OCI-LY3 (cell line): ENCODE results near the gene KLHL36.

ENCODE experiments used
- H2AFZ ChIP-seq: fragments of 200-600, 300-600 bp; shearing (Covaris generic); 2 replicates; pipeline ENCODE4 v1.6.0; 2014; ENCODE audit warnings: antibody characterized with exemption, low read depth, low read length
- H3K27ac ChIP-seq: fragments of 200-600, 300-600 bp; sonication (generic); 2 replicates; pipeline ENCODE4 v1.5.1; 2014; ENCODE audit warnings: mild to moderate bottlenecking, low read length, moderate library complexity, mixed read lengths
- H3K27me3 ChIP-seq: fragments of 200-600, 300-600 bp; sonication (generic); 2 replicates; pipeline ENCODE4 v1.6.1; 2014; ENCODE audit warnings: low read depth, low read length, mixed read lengths
- H3K36me3 ChIP-seq: fragments of 200-600, 300-600 bp; sonication (generic); replicated peaks from 2 replicates; pipeline ENCODE3; 2014; ENCODE audit warnings: low read depth, low read length, mixed read lengths
- H3K4me1 ChIP-seq: fragments of 300-600, 200-600 bp; sonication (generic); 2 replicates; pipeline ENCODE4 v1.6.1; 2014; ENCODE audit warnings: low read length, mixed read lengths
- H3K4me2 ChIP-seq: fragments of 200-600, 300-600 bp; sonication (generic); 2 replicates; pipeline ENCODE4 v1.6.1; 2014; ENCODE audit warnings: low read length, mixed read lengths
- H3K4me3 ChIP-seq: fragments of 300-600, 200-600 bp; sonication (generic); 2 replicates; pipeline ENCODE4 v1.5.1; 2014; ENCODE audit warnings: antibody characterized with exemption, mild to moderate bottlenecking, low read length, moderate library complexity
- H3K79me2 ChIP-seq: fragments of 300-600, 200-600 bp; shearing (Covaris generic); 2 replicates; pipeline ENCODE4 v1.6.1; 2014; ENCODE audit warnings: mild to moderate bottlenecking, low read length, mixed read lengths
- H3K9ac ChIP-seq: fragments of 300-600, 200-600 bp; shearing (Covaris generic); 2 replicates; pipeline ENCODE4 v1.6.0; 2014; ENCODE audit warnings: mild to moderate bottlenecking, low read length, moderate library complexity
- H3K9me3 ChIP-seq: fragments of 200-600, 300-600 bp; shearing (Covaris generic); 2 replicates; pipeline ENCODE4 v1.6.1; 2014; ENCODE audit warnings: low read length, mixed read lengths; ENCODE audit not compliant: insufficient read depth
- H4K20me1 ChIP-seq: fragments of 200-600, 300-600 bp; sonication (generic); 2 replicates; pipeline ENCODE4 v1.6.1; 2016; ENCODE audit warnings: low read length, mixed read lengths; ENCODE audit not compliant: insufficient read depth
- EZH2phosphoT487 ChIP-seq: fragments of 200-600 bp; shearing (Covaris generic); IDR thresholded peaks from 2 replicates; pipeline ENCODE4 v1.6.1; 2018; ENCODE audit warnings: antibody characterized with exemption, mixed run types, low read depth
- TF ChIP-seq, protein P1 (sequence below): fragments of 200-600, 300-600 bp; sonication (generic); IDR thresholded peaks from 2 replicates; pipeline ENCODE4 v1.5.1; 2014; ENCODE audit warnings: antibody characterized with exemption, low read length, low read depth

The KLHL36 gene

DNA sequence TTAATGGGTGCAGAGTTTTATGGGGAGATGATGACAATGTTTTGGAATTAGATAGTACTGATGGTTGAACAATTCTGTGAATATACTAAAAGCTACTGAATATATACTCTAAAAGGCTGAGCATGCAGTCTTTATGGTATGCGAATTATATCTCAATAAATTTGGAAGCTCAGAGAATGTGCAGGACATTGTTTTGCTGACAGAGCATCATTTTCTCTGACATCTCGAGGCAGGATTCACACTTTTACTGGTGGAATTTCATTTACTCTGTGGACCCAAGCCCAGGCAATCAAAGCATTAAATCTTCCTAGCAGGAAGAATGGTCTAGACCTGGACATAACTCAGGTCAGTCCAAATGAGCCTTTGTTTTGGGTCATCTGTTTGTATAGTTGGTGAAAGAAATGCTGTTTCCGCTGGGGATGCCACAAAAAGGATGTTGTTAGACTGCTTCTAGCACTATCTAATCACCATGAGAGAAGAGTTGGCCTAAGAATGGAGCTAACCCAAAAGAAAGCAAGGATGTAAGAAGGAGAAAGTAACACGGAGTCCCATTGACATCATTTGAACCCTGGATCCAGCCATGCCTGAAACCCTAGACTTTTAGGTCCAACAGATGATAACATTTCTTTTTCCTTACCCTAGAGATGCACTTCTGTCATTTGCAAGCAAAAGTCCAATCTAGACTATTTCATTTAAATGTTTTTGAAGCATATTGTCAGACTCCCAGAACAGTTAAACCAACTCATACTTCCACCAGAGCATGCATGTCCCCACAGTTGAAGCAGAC is 32.7 kb downstream of the KLHL36 start:
- H3K27ac ChIP-seq = no peak overlapping the region
- no peaks in the 10 kb centered on the region for H3K4me1 ChIP-seq
- no peak overlapping the region for H3K4me3 ChIP-seq
- no peaks in the 10 kb centered on the region for H4K20me1 ChIP-seq
- no peaks in the 10 kb centered on the region for H3K9me3 ChIP-seq
- TF ChIP-seq, protein P1, sequence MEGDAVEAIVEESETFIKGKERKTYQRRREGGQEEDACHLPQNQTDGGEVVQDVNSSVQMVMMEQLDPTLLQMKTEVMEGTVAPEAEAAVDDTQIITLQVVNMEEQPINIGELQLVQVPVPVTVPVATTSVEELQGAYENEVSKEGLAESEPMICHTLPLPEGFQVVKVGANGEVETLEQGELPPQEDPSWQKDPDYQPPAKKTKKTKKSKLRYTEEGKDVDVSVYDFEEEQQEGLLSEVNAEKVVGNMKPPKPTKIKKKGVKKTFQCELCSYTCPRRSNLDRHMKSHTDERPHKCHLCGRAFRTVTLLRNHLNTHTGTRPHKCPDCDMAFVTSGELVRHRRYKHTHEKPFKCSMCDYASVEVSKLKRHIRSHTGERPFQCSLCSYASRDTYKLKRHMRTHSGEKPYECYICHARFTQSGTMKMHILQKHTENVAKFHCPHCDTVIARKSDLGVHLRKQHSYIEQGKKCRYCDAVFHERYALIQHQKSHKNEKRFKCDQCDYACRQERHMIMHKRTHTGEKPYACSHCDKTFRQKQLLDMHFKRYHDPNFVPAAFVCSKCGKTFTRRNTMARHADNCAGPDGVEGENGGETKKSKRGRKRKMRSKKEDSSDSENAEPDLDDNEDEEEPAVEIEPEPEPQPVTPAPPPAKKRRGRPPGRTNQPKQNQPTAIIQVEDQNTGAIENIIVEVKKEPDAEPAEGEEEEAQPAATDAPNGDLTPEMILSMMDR = no peak
- TF ChIP-seq EZH2phosphoT487 = no peak
- H3K79me2 ChIP-seq = no peaks in the 10 kb centered on the region
- no peak overlapping the region for H3K9ac ChIP-seq
- H3K4me2 ChIP-seq = no peak overlapping the region
- H3K27me3 ChIP-seq = peaks cover 64% of the 10 kb centered on the region
- H2AFZ ChIP-seq = no peak overlapping the region
- no peaks in the 10 kb centered on the region for H3K36me3 ChIP-seq

DNA sequence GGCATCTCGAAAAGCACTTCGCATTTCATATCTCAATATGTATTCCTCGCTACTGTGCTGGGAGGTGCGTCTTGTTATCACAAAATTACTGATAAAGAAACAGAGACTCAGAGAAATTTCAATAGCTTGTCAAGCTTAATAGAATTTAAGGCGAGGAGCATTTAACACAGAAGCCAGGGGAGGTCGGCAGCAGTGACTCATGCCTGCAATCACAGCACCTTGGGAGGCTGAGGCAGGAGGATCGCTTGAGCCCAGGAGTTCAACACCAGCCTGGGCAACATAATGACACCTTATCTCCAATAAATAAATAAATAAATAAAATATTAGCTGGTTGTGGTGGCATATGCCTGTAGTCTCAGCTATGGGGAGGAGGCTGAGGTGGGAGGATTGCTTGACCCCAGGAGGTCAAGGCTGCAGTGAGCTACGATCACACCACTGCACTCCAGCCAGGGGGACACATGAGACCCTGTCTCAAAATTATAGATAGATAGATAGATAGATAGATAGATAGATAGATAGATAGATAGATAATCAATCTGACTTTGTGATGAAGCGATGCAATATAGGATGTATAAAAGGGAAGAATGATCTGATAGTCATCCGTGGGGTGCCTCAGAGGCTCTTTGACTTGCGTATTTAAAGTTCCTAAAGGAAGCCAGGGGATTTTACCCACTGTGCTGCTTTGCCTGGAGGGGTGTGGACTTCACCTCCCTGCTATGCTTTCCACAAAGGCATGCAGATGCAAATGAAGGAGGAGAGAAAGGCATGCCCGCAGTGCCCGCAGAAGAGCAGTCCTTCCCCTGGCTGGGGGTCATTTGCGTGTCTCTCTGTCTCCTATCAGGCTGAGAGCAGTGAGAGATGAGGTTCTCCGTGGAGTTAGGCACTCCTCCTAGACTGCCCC is 35.6 kb downstream of the KLHL36 start:
- Histone ChIP-seq H4K20me1 (no peaks in the 10 kb centered on the region), H3K9me3 (no peaks in the 10 kb centered on the region), H3K9ac (no peak overlapping the region), H2AFZ (no peak overlapping the region), H3K4me1 (peaks cover 5% of the 10 kb centered on the region), H3K79me2 (no peaks in the 10 kb centered on the region), H3K27me3 (peaks cover 57% of the 10 kb centered on the region), H3K36me3 (no peaks in the 10 kb centered on the region), H3K4me2 (no peak overlapping the region), H3K4me3 (no peak overlapping the region), H3K27ac (no peak overlapping the region)
- no peak for TF ChIP-seq EZH2phosphoT487
- TF ChIP-seq, protein P1 = no peak

DNA sequence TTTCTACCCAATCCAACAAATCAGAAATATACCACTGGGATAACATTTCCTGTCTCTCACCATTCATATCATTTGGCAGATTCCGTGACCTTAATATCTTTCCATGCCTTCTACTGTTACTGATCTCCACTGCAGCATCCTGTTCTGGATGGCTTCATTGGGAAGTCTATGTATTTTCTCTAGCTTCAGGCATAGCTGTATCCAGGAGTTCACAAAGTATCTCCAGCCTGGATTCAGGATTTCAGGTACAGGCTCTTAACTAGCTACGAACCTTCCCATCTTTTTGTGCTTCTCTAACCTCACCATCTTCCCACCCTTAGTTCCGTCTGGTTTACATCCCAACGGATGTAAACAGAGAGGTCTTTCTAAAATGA is 36.3 kb downstream of the KLHL36 start:
- Histone ChIP-seq H3K9me3 (no peaks in the 10 kb centered on the region), H3K4me1 (peaks cover 5% of the 10 kb centered on the region), H3K4me2 (no peak overlapping the region), H3K27ac (no peak overlapping the region), H3K27me3 (peaks cover 60% of the 10 kb centered on the region), H2AFZ (no peak overlapping the region), H3K79me2 (no peaks in the 10 kb centered on the region), H4K20me1 (no peaks in the 10 kb centered on the region), H3K9ac (no peak overlapping the region), H3K36me3 (no peaks in the 10 kb centered on the region), H3K4me3 (no peak overlapping the region)
- TF ChIP-seq EZH2phosphoT487 = no peak
- TF ChIP-seq, protein P1 = no peak

DNA sequence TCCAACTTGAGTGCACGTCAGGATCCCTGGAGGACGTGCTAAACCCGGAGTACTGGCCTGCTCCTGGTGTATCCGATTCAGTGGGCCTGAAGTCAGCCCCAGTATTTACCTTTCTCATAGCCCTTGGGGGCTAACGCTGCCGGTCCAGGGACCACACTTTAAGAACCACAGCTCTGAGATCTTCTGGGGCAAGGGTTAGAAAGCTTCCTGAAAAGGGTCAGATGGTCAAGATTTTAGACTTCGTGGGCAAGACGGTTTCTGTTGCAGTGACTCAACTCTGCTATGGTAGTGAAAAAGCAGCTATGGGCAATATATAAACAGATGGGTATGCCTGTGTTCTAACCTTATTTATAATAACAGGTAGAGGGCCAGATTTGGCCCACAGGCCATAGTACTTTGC is 36.9 kb downstream of the KLHL36 start:
- Histone ChIP-seq H3K4me2 (no peak overlapping the region), H3K9me3 (no peaks in the 10 kb centered on the region), H4K20me1 (no peaks in the 10 kb centered on the region), H3K4me3 (no peak overlapping the region), H3K27me3 (peaks cover 60% of the 10 kb centered on the region), H3K4me1 (peaks cover 5% of the 10 kb centered on the region), H3K9ac (no peak overlapping the region), H2AFZ (no peak overlapping the region), H3K27ac (no peak overlapping the region), H3K36me3 (no peaks in the 10 kb centered on the region), H3K79me2 (no peaks in the 10 kb centered on the region)
- TF ChIP-seq, protein P1 = no peak
- TF ChIP-seq EZH2phosphoT487 = no peak
